Trophoblast cell (in vitro differentiated cells and primary cell): ENCODE data around the gene MCM7.
A peak's percentile ranks its signal among the peaks of the same experiment; 100 is the strongest.

Experiments
- DNase-seq, 2 donors: peaks; one replicate each; pipeline ENCODE4 v3.0.0-alpha.2; 2016
- H2AFZ ChIP-seq: 2 replicates; pipeline ENCODE4 v1.6.1; 2013; ENCODE audit warnings: low read length, moderate library complexity, mild to moderate bottlenecking; ENCODE audit not compliant: insufficient read depth, poor library complexity
- H2AK5ac ChIP-seq: 2 replicates; pipeline ENCODE4 v1.6.1; 2013; ENCODE audit warnings: mild to moderate bottlenecking, low read length
- H2BK120ac ChIP-seq: 2 replicates; pipeline ENCODE4 v1.6.1; 2013; ENCODE audit warnings: low read length, mild to moderate bottlenecking, moderate library complexity; ENCODE audit not compliant: insufficient read depth, poor library complexity
- H2BK12ac ChIP-seq: 2 replicates; pipeline ENCODE4 v1.6.1; 2013; ENCODE audit warnings: mild to moderate bottlenecking, low read length, moderate library complexity
- H2BK5ac ChIP-seq: 2 replicates; pipeline ENCODE4 v1.6.1; 2013; ENCODE audit warnings: low read length, low read depth, moderate library complexity, mild to moderate bottlenecking; ENCODE audit not compliant: poor library complexity
- H3K14ac ChIP-seq: 2 replicates; pipeline ENCODE4 v1.6.1; 2013; ENCODE audit warnings: mild to moderate bottlenecking, low read length
- H3K18ac ChIP-seq: 2 replicates; pipeline ENCODE4 v1.6.1; 2013; ENCODE audit warnings: mild to moderate bottlenecking, low read length
- H3K23ac ChIP-seq: 2 replicates; pipeline ENCODE4 v1.6.1; 2013; ENCODE audit warnings: low read length
- H3K27ac ChIP-seq: 2 replicates; pipeline ENCODE4 v1.5.1; 2013; ENCODE audit warnings: low read depth, mild to moderate bottlenecking, inconsistent platforms, low read length, moderate library complexity
- H3K27me3 ChIP-seq: 2 replicates; pipeline ENCODE4 v1.6.1; 2013; ENCODE audit warnings: inconsistent platforms, mild to moderate bottlenecking, low read length, moderate library complexity; ENCODE audit not compliant: insufficient read depth
- H3K36me3 ChIP-seq, 2 experiments: 1 replicate in 1 of 2; 2 replicates in 1 of 2; pipeline ENCODE4 v1.6.1; 2013; ENCODE audit warnings: low read length in 2 of 2, mild to moderate bottlenecking in 2 of 2, moderate library complexity in 1 of 2; ENCODE audit not compliant: insufficient read depth in 2 of 2, control insufficient read depth in 1 of 2
- H3K4ac ChIP-seq: 2 replicates; pipeline ENCODE4 v1.6.1; 2013; ENCODE audit warnings: low read depth, mild to moderate bottlenecking, low read length, moderate library complexity
- H3K4me1 ChIP-seq, 2 experiments: 1 replicate in 1 of 2; 2 replicates in 1 of 2; pipeline ENCODE4 v1.6.1; 2013; ENCODE audit warnings: low read length in 2 of 2, mild to moderate bottlenecking in 2 of 2, moderate library complexity in 1 of 2; ENCODE audit not compliant: insufficient read depth in 2 of 2, control insufficient read depth in 1 of 2
- H3K4me2 ChIP-seq: 2 replicates; pipeline ENCODE4 v1.6.1; 2013; ENCODE audit warnings: inconsistent platforms, mild to moderate bottlenecking, low read length, moderate library complexity
- H3K4me3 ChIP-seq: 2 replicates; pipeline ENCODE4 v1.5.1; 2013; ENCODE audit warnings: mild to moderate bottlenecking, low read depth, low read length, inconsistent platforms
- H3K79me1 ChIP-seq: one replicate; pipeline ENCODE4 v1.6.1; 2013; ENCODE audit warnings: low read length
- H3K79me2 ChIP-seq: 2 replicates; pipeline ENCODE4 v1.6.1; 2013; ENCODE audit warnings: low read length, mild to moderate bottlenecking; ENCODE audit not compliant: control insufficient read depth, insufficient read depth, poor library complexity
- H3K9ac ChIP-seq: 2 replicates; pipeline ENCODE4 v1.6.1; 2013; ENCODE audit warnings: mild to moderate bottlenecking, low read length
- H3K9me3 ChIP-seq: 2 replicates; pipeline ENCODE4 v1.6.1; 2013; ENCODE audit warnings: low read depth, mild to moderate bottlenecking, control low read depth, inconsistent platforms, low read length; ENCODE audit not compliant: insufficient read depth
- H4K12ac ChIP-seq: 2 replicates; pipeline ENCODE4 v1.6.1; 2013; ENCODE audit warnings: low read depth, mild to moderate bottlenecking, low read length, moderate library complexity
- H4K8ac ChIP-seq: 2 replicates; pipeline ENCODE4 v1.6.1; 2013; ENCODE audit warnings: low read depth, mild to moderate bottlenecking, low read length, moderate library complexity
- H4K91ac ChIP-seq: one replicate; pipeline ENCODE4 v1.6.1; 2013; ENCODE audit warnings: low read depth, mild to moderate bottlenecking, low read length, moderate library complexity
- WGBS: extraction: QIAGEN DNeasy Blood & Tissue Kit; methylation state at CpG from one replicate; pipeline ENCODE4 v1.1.7; 2013; ENCODE audit warnings: missing lambda C conversion rate; ENCODE audit not compliant: insufficient read length, insufficient coverage; ENCODE audit errors: extremely low coverage; 5-methylcytosine and 5-hydroxymethylcytosine counted together

MCM7 gene

GRCh38 chr7:100124301-100125230, 23.4 kb upstream of the MCM7 start:
- H3K4ac ChIP-seq = no peak overlapping the region
- no peak overlapping the region for H4K12ac ChIP-seq
- H3K4me2 ChIP-seq = no peak overlapping the region
- H3K79me1 ChIP-seq = peaks cover 15% of the 10 kb centered on the region
- H3K4me1 ChIP-seq = peaks cover 7 to 21% of the 10 kb centered on the region in 2 experiments
- no peak overlapping the region for H3K14ac ChIP-seq
- H3K27me3 ChIP-seq = no peaks in the 10 kb centered on the region
- no peak overlapping the region for H2BK12ac ChIP-seq
- H2AFZ ChIP-seq = no peak overlapping the region
- no CpG with 5 or more reads among the region's 4 CpGs for WGBS
- no peak overlapping the region for H3K4me3 ChIP-seq
- no peaks in the 10 kb centered on the region for H3K9me3 ChIP-seq
- no peak overlapping the region for H3K27ac ChIP-seq
- H3K23ac ChIP-seq = no peak overlapping the region
- H3K9ac ChIP-seq = no peak overlapping the region
- peaks cover 13% of the 10 kb centered on the region for H3K79me2 ChIP-seq
- H3K18ac ChIP-seq = no peak overlapping the region
- DNase-seq = no peak
- H2BK120ac ChIP-seq = no peak overlapping the region
- H2AK5ac ChIP-seq = no peak overlapping the region
- H2BK5ac ChIP-seq = no peak overlapping the region
- no peak overlapping the region for H4K91ac ChIP-seq
- H3K36me3 ChIP-seq = no peaks in the 10 kb centered on the region
- H4K8ac ChIP-seq = no peak overlapping the region

GRCh38 chr7:100122568-100122967, 21.4 kb upstream of the MCM7 start:
- no peak for DNase-seq
- Histone ChIP-seq H3K4me3 (no peak overlapping the region), H3K27me3 (no peaks in the 10 kb centered on the region), H3K36me3 (no peaks in the 10 kb centered on the region), H2BK120ac (no peak overlapping the region), H4K12ac (no peak overlapping the region), H3K9ac (no peak overlapping the region), H2BK5ac (no peak overlapping the region), H3K4me2 (no peak overlapping the region), H3K23ac (no peak overlapping the region), H3K14ac (no peak overlapping the region), H2AFZ (no peak overlapping the region), H3K27ac (peak overlapping the region; percentile 24), H3K79me1 (peaks cover 11% of the 10 kb centered on the region), H3K18ac (peak overlapping the region; percentile 20), H3K79me2 (peaks cover 16% of the 10 kb centered on the region), H4K8ac (no peak overlapping the region), H4K91ac (no peak overlapping the region), H2AK5ac (no peak overlapping the region), H2BK12ac (no peak overlapping the region), H3K9me3 (no peaks in the 10 kb centered on the region), H3K4ac (no peak overlapping the region), H3K4me1 (peaks cover 4 to 17% of the 10 kb centered on the region in 2 experiments)
- no CpG with 5 or more reads among the region's 1 CpG for WGBS

- no peak overlapping the region for H3K14ac ChIP-seq
- no peak overlapping the region for H3K4me2 ChIP-seq
- H2BK12ac ChIP-seq = no peak overlapping the region
- H3K23ac ChIP-seq = no peak overlapping the region
- H3K18ac ChIP-seq = no peak overlapping the region
- H2AK5ac ChIP-seq = no peak overlapping the region
- no peak overlapping the region for H2BK120ac ChIP-seq
- H3K4me1 ChIP-seq = peaks cover 4 to 18% of the 10 kb centered on the region in 2 experiments
- DNase-seq = peak; percentile 79 to 89
- no peak overlapping the region for H3K4me3 ChIP-seq
- no peak overlapping the region for H2AFZ ChIP-seq
- H3K9ac ChIP-seq = no peak overlapping the region
- H4K8ac ChIP-seq = no peak overlapping the region
- peaks cover 6% of the 10 kb centered on the region for H3K79me1 ChIP-seq
- peaks cover 12% of the 10 kb centered on the region for H3K79me2 ChIP-seq
- no peak overlapping the region for H4K12ac ChIP-seq
- H4K91ac ChIP-seq = no peak overlapping the region
- H3K4ac ChIP-seq = no peak overlapping the region
- WGBS = no CpG with 5 or more reads among the region's 13 CpGs
- peak overlapping the region; percentile 24 for H3K27ac ChIP-seq
- no peaks in the 10 kb centered on the region for H3K9me3 ChIP-seq
- H3K27me3 ChIP-seq = no peaks in the 10 kb centered on the region
- no peaks in the 10 kb centered on the region for H3K36me3 ChIP-seq
- H2BK5ac ChIP-seq = no peak overlapping the region
These were observed 20.9 kb upstream of the MCM7 start for GRCh38 chr7:100122067-100122466.

- H3K79me1 ChIP-seq = no peaks in the 10 kb centered on the region
- no peak overlapping the region for H2AK5ac ChIP-seq
- H3K4me1 ChIP-seq = peaks cover 6 to 17% of the 10 kb centered on the region in 2 experiments
- no peak overlapping the region for H3K18ac ChIP-seq
- no peak overlapping the region for H3K27ac ChIP-seq
- no peak overlapping the region for H4K91ac ChIP-seq
- no peak overlapping the region for H3K9ac ChIP-seq
- H3K27me3 ChIP-seq = no peaks in the 10 kb centered on the region
- WGBS = no CpG with 5 or more reads among the region's 1 CpG
- no peak overlapping the region for H4K8ac ChIP-seq
- no peaks in the 10 kb centered on the region for H3K36me3 ChIP-seq
- H2BK12ac ChIP-seq = no peak overlapping the region
- no peak overlapping the region for H3K23ac ChIP-seq
- peaks cover 5% of the 10 kb centered on the region for H3K79me2 ChIP-seq
- no peak overlapping the region for H4K12ac ChIP-seq
- no peak overlapping the region for H3K14ac ChIP-seq
- no peaks in the 10 kb centered on the region for H3K9me3 ChIP-seq
- no peak overlapping the region for H2BK5ac ChIP-seq
- no peak overlapping the region for H3K4ac ChIP-seq
- H2BK120ac ChIP-seq = no peak overlapping the region
- DNase-seq = no peak
- H2AFZ ChIP-seq = no peak overlapping the region
- no peak overlapping the region for H3K4me3 ChIP-seq
- H3K4me2 ChIP-seq = no peak overlapping the region
These were observed 19.5 kb upstream of the MCM7 start for GRCh38 chr7:100120733-100121036.
